Mucosa of descending colon (tissue), 3 donors: ENCODE data around the gene SPRED3. TPM values are rescaled to one million over a fixed set of nuclear protein-coding genes. Genes with fewer than 3 reads are reported as not detected.

Experiments used
- ATAC-seq: fragments of 200-7000 bp; cut with Tn5 transposase; one replicate; pipeline ENCODE4 v1.9.1; 2020; ENCODE audit warnings: mild to moderate bottlenecking, moderate library complexity
- DNase-seq, 3 donors: peaks; one replicate each; pipeline ENCODE4 v3.0.0-alpha.2; 2020
- H3K36me3 ChIP-seq: fragments of 200-600 bp; one replicate; pipeline ENCODE4 v1.8.0; 2021; ENCODE audit warnings: low read depth, mild to moderate bottlenecking
- H3K4me1 ChIP-seq: fragments of 200-600 bp; one replicate; pipeline ENCODE4 v1.8.0; 2021; ENCODE audit warnings: low read depth, mild to moderate bottlenecking
- H3K4me3 ChIP-seq: fragments of 200-600 bp; one replicate; pipeline ENCODE4 v1.8.0; 2021; ENCODE audit warnings: mild to moderate bottlenecking
- H3K9me3 ChIP-seq: fragments of 200-600 bp; one replicate; pipeline ENCODE4 v1.8.0; 2021; ENCODE audit warnings: mild to moderate bottlenecking
- CTCF ChIP-seq: fragments of 200-600 bp; IDR thresholded peaks from one replicate; pipeline ENCODE4 v1.8.0; 2022; ENCODE audit warnings: antibody characterized with exemption, mild to moderate bottlenecking
- intact Hi-C, 2 donors: fragments of 100-400 bp; cut with DNase I in 1 of 2; cut with micrococcal nuclease in 1 of 2; formaldehyde crosslinking; loops; one replicate each; pipeline versions ENCODE4 v1.11.0 to v1.11.1; 2022; cut with DNase I, micrococcal nuclease
- total RNA-seq, 3 donors: library from RNA; stranded (reverse); fragmentation: NEBNext Ultra II Directional in 2 of 3; extraction: Animal tissue kit (Norgen Biotek cat#: 25700) in 2 of 3; gene quantifications; one replicate each; pipeline versions ENCODE4 v1.2.1 to v1.2.4, GENCODE V29; 2021 to 2023
- donor health status: DM: no; HTN: no; CAD: no; lungs with moderate emphysema.
- donor health status: DM: no; HTN: no; CAD: no.
- donor health status: DM: no; HTN: yes; CAD: no.

SPRED3 gene
- total RNA-seq, 3 donors from 2014 or later = 0.46 to 0.82 (median 0.80) TPM

GRCh38 chr19:38420935-38421334 lies 32.4 kb downstream of the SPRED3 start:
- intact Hi-C loops = no loop called here
- TF ChIP-seq CTCF = no peak
- DNase-seq (no peak), ATAC-seq (no peak)
- no peak overlapping the region for H3K4me3 ChIP-seq
- peaks cover 8% of the 10 kb centered on the region for H3K4me1 ChIP-seq
- H3K9me3 ChIP-seq = no peaks in the 10 kb centered on the region
- no peaks in the 10 kb centered on the region for H3K36me3 ChIP-seq

- intact Hi-C loops = no loop called here
- Histone ChIP-seq H3K36me3 (no peaks in the 10 kb centered on the region), H3K4me1 (peaks cover 8% of the 10 kb centered on the region), H3K4me3 (no peak overlapping the region), H3K9me3 (no peaks in the 10 kb centered on the region)
- ATAC-seq (no peak), DNase-seq (no peak)
- no peak for TF ChIP-seq CTCF
These were observed 33.4 kb downstream of the SPRED3 start for GRCh38 chr19:38421856-38422255.

- no peak for ATAC-seq
- no peak for TF ChIP-seq CTCF
These were observed 33.9 kb downstream of the SPRED3 start for GRCh38 chr19:38422438-38422837.

GRCh38 chr19:38424272-38424671 lies 35.8 kb downstream of the SPRED3 start:
- TF ChIP-seq CTCF = no peak
- H3K4me3 ChIP-seq = no peak overlapping the region

More at GRCh38 chr19:38422438-38422837, 33.9 kb downstream of the SPRED3 start:
- no peak for DNase-seq
- intact Hi-C loops = no loop called here
- Histone ChIP-seq H3K9me3 (no peaks in the 10 kb centered on the region), H3K4me3 (no peak overlapping the region), H3K36me3 (no peaks in the 10 kb centered on the region), H3K4me1 (peaks cover 8% of the 10 kb centered on the region)

GRCh38 chr19:38425222-38425809 lies 36.8 kb downstream of the SPRED3 start:
- intact Hi-C loops = no loop called here
- TF ChIP-seq CTCF = no peak
- no peaks in the 10 kb centered on the region for H3K4me1 ChIP-seq
- no peak overlapping the region for H3K4me3 ChIP-seq
- no peak for DNase-seq
- H3K9me3 ChIP-seq = no peaks in the 10 kb centered on the region
- H3K36me3 ChIP-seq = no peaks in the 10 kb centered on the region
- peak; percentile 18 for ATAC-seq

More at GRCh38 chr19:38424272-38424671, 35.8 kb downstream of the SPRED3 start:
- no peak for ATAC-seq
- intact Hi-C loops = no loop called here
- no peaks in the 10 kb centered on the region for H3K36me3 ChIP-seq
- H3K9me3 ChIP-seq = no peaks in the 10 kb centered on the region
- no peaks in the 10 kb centered on the region for H3K4me1 ChIP-seq
- DNase-seq = no peak
